GM12865 (cell line): ENCODE results near the gene TBXT.
"Not testable (repeated sequence)": the region's sequence is repeated elsewhere in the genome, so short reads cannot be mapped to it uniquely, and the experiment has no call there.

Experiments
- DNase-seq: peaks from one replicate; pipeline ENCODE4 v3.0.0; 2010; ENCODE audit warnings: low read depth
- H3K4me3 ChIP-seq: 2 replicates; pipeline ENCODE4 v1.5.1; 2011; ENCODE audit warnings: mild to moderate bottlenecking, low read depth, low read length, control low read depth
- TF ChIP-seq, protein P1 (sequence below): IDR thresholded peaks from 2 replicates; pipeline ENCODE4 v1.5.1; 2011; ENCODE audit warnings: low read length, control low read depth, low read depth, inconsistent platforms; ENCODE audit not compliant: insufficient read depth; ENCODE audit errors: missing control alignments

TBXT gene

DNA sequence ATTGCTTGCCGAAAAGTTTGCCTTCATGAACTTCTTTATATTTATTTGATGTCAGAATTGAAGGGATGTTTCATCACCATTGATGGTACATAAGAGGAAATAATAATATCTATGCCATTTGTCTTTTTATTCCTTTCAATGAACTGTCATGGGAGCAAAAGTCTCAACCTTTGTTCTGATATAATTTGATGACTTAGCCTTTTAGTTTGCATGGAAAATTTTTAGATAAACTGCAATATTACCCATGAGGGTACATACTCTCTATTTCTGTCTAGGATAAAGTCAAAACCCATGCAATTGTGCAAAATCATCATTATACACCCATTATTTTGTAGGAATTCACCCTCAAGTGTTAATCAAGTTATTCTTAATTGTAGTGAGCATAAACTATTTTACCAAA, 15.9 kb downstream of the TBXT start:
- TF ChIP-seq, protein P1, sequence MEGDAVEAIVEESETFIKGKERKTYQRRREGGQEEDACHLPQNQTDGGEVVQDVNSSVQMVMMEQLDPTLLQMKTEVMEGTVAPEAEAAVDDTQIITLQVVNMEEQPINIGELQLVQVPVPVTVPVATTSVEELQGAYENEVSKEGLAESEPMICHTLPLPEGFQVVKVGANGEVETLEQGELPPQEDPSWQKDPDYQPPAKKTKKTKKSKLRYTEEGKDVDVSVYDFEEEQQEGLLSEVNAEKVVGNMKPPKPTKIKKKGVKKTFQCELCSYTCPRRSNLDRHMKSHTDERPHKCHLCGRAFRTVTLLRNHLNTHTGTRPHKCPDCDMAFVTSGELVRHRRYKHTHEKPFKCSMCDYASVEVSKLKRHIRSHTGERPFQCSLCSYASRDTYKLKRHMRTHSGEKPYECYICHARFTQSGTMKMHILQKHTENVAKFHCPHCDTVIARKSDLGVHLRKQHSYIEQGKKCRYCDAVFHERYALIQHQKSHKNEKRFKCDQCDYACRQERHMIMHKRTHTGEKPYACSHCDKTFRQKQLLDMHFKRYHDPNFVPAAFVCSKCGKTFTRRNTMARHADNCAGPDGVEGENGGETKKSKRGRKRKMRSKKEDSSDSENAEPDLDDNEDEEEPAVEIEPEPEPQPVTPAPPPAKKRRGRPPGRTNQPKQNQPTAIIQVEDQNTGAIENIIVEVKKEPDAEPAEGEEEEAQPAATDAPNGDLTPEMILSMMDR = no peak
- H3K4me3 ChIP-seq = no peak overlapping the region
- no peak for DNase-seq

DNA sequence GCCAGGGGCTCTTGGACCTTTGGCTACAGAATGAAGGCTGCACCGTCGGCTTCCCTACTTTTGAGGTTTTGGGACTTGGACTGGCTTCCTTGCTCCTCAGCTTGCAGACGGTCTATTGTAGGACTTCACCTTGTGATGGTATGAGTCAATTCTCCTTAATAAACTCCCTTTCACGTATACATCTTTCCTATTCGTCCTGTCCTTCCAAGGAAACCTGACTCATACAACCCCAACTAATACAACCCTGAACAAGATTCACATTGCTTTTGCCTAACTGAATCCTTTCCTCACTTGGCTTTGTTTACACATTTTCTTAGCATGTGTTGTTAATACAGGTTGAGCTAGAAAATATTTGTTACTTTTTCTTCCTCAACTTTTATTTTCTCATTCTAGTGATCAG, 21.9 kb downstream of the TBXT start:
- TF ChIP-seq, protein P1 = no peak
- no peak for DNase-seq
- no peak overlapping the region for H3K4me3 ChIP-seq

DNA sequence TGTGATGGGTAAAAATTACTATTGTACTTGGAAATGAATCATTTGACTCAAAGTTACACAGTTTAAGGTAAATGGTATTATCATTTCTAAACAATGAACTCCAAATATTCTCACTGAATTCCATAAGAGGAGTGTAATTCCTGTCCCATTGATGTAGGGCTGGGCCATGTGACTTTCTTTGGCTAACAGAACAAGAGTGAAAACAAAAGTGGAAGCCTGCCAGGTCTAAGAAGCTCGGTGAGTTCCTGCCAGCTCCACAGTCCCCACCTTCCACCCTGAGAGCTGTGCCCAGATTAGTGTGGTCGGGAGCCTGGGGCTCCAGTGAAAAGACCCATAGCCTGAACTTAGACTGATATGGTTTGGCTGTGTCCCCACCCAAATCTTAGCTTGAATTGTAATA, 24.6 kb downstream of the TBXT start:
- peak; percentile 21 for DNase-seq
- no peak overlapping the region for H3K4me3 ChIP-seq
- TF ChIP-seq, protein P1 = no peak

DNA sequence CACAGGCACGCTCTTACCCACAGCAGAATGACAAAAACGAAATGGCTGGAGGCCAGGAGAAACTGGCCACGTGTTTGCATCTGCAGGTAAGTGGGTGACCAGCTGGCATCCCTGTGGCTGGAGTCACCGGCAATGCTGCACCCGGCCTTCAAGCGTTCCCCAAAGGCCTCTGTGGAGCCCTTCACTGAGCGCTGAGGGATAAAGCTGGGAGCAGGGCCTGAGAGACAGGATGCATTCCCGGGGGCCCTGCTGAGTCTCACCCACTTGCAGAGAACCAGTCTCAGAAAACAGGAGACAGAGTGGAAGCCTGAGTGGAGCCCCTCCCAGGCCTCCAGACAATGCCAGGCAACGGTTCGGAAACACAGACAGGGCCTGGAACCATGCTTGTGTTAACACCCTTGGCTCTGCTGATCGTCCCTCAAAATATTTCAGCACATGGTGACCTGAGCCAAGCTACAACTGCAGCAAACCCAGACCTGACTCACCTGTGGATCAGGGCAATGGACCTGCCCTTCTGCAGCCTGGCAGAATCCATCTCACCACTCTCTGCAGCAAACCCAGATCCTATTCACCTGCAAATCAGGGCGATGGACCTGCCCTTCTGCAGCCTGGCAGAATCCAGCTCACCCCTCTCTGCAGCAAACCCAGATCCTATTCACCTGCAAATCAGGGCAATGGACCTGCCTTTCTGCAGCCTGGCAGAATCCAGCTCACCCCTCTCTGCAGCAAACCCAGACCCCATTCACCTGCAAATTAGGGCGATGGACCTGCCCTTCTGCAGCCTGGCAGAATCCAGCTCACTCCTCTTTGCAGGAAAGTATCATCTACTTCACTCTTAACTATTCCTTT, 39.8 kb downstream of the TBXT start:
- no peak for DNase-seq
- TF ChIP-seq, protein P1 = no peak
- no peak overlapping the region for H3K4me3 ChIP-seq

DNA sequence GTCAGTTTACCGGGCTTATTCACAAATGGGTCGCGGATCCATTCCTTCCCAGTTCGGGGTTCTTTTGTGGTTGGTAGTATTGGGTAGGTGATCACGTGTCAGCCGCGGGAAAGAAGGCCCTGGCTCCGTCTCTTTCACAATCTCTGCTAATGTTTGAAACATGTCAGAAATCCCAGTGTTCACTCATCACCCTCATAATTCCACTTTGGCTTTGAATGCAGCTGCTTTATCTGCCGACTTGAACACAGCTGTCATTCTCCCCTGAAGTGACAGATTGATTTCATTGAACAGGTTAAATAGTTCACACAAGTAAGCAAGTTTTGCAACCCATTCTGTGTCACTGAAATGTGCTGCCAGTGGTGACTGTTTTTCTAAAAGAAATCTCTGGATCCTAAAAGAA, 44.5 kb downstream of the TBXT start:
- H3K4me3 ChIP-seq, DNase-seq: not testable (repeated sequence)

DNA sequence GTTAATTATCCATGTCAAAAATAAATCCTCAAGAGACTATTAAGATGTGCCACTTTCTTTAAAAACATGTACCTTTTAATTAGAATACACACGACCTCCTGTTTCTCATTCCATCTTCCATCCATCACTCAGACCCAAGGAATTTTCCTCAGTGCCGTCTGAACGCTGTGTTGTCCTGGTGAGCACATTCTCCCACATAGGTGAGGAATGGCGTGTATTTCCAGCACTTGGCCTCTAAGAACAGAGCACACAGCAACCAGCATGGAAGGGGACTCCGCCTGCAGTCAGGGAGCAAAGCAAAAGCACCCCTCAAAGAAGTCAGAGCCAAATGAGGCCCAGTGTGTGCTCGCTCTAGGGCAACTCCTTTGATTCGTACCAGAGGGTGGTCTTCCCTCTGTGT, 45.9 kb downstream of the TBXT start:
- no peak overlapping the region for H3K4me3 ChIP-seq
- TF ChIP-seq, protein P1 = no peak
- DNase-seq = no peak

DNA sequence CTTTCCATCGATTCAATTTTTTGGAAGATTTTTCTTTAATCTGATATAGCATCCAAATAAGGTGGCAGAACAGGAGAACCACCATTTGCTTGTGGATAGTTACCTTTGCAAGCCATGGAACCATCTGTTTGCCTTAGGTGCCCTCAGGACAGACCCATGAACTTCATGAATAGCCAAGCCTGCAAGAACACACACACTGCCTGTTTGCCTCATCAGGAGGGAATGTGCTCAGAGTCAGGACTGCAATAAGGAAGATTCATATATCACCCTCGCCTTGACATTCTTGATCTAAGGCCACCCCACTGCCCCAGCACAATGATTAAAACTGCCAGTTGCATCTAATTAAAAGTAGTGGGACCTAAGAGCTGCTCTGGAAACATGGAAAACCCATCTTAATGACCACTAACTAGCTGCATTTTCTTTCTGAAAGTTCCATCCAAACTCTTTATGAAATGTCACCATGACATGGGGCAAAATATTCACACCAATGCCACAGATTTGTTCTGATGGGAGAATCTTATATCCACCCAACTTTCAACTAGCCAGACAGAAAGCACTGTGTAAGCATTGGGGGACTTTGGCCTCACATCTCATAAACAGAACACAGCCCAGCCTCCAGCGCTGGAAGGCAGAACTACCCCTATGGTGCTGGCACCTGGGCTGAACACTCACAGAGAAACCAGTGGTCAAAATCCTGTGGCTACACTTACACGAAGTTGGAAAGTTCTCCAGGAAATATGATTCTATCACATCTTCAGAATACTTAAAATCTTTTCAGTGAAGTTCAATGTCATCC, 48.3 kb downstream of the TBXT start:
- DNase-seq = no peak
- no peak overlapping the region for H3K4me3 ChIP-seq
- TF ChIP-seq, protein P1 = no peak
